Body of pancreas (tissue), 4 donors: Measurements from ENCODE around the gene CKAP4.

ENCODE experiments used
- POLR2A ChIP-seq, 3 donors: fragments of 450-650 bp; IDR thresholded peaks; one replicate each; pipeline ENCODE4 v1.6.1; 2016; ENCODE audit warnings: antibody characterized with exemption in 3 of 3, mild to moderate bottlenecking in 2 of 3
- TF ChIP-seq, protein P1 (sequence below), 7 experiments: fragments of 450-650 bp in 4 of 7; fragments of 200-600 bp in 3 of 7; sonication (generic) in 3 of 7; IDR thresholded peaks; one replicate each; pipeline ENCODE4 v1.5.1; 2016 to 2019; ENCODE audit warnings: antibody characterized with exemption in 7 of 7

DNA sequence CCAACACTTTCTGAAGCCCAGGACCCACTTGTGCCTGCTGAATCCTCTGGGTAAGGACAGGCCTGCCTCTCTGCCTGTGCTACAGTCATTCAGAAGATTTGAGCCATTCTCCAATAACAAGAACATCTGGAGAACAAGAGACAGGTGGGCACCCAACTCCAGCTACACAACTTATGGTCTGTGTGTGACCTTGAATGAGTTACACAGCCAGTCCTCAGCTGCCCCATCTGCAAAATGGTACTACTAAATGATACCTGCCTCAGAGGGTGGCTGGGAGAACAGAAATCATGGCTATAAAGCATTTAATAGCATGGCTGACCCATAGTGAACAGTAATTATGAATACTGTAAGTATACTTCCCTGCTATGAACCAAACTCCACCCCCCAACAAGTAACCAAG is 4.2 kb downstream of the CKAP4 start:
- TF ChIP-seq, protein P1, sequence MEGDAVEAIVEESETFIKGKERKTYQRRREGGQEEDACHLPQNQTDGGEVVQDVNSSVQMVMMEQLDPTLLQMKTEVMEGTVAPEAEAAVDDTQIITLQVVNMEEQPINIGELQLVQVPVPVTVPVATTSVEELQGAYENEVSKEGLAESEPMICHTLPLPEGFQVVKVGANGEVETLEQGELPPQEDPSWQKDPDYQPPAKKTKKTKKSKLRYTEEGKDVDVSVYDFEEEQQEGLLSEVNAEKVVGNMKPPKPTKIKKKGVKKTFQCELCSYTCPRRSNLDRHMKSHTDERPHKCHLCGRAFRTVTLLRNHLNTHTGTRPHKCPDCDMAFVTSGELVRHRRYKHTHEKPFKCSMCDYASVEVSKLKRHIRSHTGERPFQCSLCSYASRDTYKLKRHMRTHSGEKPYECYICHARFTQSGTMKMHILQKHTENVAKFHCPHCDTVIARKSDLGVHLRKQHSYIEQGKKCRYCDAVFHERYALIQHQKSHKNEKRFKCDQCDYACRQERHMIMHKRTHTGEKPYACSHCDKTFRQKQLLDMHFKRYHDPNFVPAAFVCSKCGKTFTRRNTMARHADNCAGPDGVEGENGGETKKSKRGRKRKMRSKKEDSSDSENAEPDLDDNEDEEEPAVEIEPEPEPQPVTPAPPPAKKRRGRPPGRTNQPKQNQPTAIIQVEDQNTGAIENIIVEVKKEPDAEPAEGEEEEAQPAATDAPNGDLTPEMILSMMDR (IDR thresholded peaks at IDR 0.05), result no peak
- TF ChIP-seq POLR2A (IDR thresholded peaks at IDR 0.05), result no peak
